A673 (cell line): ENCODE data around the gene CDH6.

ENCODE experiments used
- CTCF ChIP-seq: fragments of 300-800, 200-600 bp; sonication (generic); conservative IDR thresholded peaks from 2 replicates; pipeline ENCODE4 v1.5.1; 2017; ENCODE audit warnings: low read depth, mild to moderate bottlenecking, antibody characterized with exemption, low read length, moderate library complexity, mixed read lengths
- EZH2 ChIP-seq: fragments of 200-600 bp; sonication (generic); IDR thresholded peaks from 2 replicates; pipeline ENCODE4 v1.6.1; 2017; ENCODE audit warnings: borderline replicate concordance, low read depth, mild to moderate bottlenecking, mixed read lengths, antibody characterized with exemption, low read length; ENCODE audit not compliant: poor library complexity, severe bottlenecking

GRCh38 chr5:31362931-31363568 is 169.6 kb downstream of the CDH6 start:
- TF ChIP-seq EZH2 (no peak), CTCF (no peak)
